Endothelial cell (in vitro differentiated cells): ENCODE data around the gene ANO6. TPM values are rescaled to one million over a fixed set of nuclear protein-coding genes. Genes with fewer than 3 reads are reported as not detected.

Source experiments
- DNase-seq: peaks from one replicate; pipeline ENCODE4 v3.0.0; 2021; ENCODE audit warnings: low spot score
- H3K27ac Mint-ChIP-seq: one replicate; pipeline ENCODE4 v1.8.0; 2021; ENCODE audit warnings: mixed read lengths, inconsistent platforms; ENCODE audit not compliant: unreplicated experiment
- H3K27me3 Mint-ChIP-seq: one replicate; pipeline ENCODE4 v1.8.0; 2021; ENCODE audit warnings: mild to moderate bottlenecking, moderate library complexity, mixed read lengths, inconsistent platforms; ENCODE audit not compliant: unreplicated experiment
- H3K36me3 Mint-ChIP-seq: one replicate; pipeline ENCODE4 v1.8.0; 2021; ENCODE audit warnings: mild to moderate bottlenecking, low read depth, mixed read lengths, inconsistent platforms; ENCODE audit not compliant: unreplicated experiment
- H3K4me1 Mint-ChIP-seq: one replicate; pipeline ENCODE4 v1.8.0; 2021; ENCODE audit warnings: mild to moderate bottlenecking, mixed read lengths, inconsistent platforms; ENCODE audit not compliant: unreplicated experiment
- H3K4me3 Mint-ChIP-seq: one replicate; pipeline ENCODE4 v1.8.0; 2021; ENCODE audit warnings: mild to moderate bottlenecking, mixed read lengths, inconsistent platforms; ENCODE audit not compliant: unreplicated experiment
- H3K9me3 Mint-ChIP-seq: one replicate; pipeline ENCODE4 v1.8.0; 2021; ENCODE audit warnings: mixed read lengths, inconsistent platforms; ENCODE audit not compliant: unreplicated experiment
- total RNA-seq: library from RNA; stranded (reverse); fragmentation: NEBNext Ultra II Directional; extraction: Animal tissue kit (Norgen Biotek cat#: 25700); gene quantifications from one replicate; pipeline ENCODE4 v1.2.1, GENCODE V29; 2021; ENCODE audit not compliant: unreplicated experiment
- TF ChIP-seq, protein P1 (sequence below): fragments of 200-600 bp; sonication (generic); IDR thresholded peaks from one replicate; pipeline ENCODE4 v1.5.0; 2021; ENCODE audit warnings: antibody characterized with exemption; ENCODE audit not compliant: unreplicated experiment

The ANO6 gene
- total RNA-seq, 1 donor from 2014 or later = 50.8 TPM

DNA sequence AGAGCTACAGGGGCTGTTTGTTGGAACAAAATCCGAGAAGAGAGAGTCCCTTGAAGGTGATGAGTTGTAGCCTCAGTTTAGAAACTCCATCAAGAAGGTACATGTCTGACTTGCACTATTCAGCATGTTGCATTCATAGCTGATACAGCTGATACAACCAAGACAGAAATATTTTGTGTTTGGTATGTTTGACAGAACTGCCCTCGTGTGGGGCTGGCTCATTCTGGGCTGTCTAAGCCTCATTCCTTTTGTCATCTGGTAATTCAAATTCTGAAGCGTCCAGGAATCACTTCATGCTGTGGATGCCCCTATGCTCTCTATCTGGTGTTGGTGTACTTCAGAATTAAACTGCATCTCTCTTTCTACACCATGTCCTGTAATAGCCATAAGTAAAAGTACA, 126.3 kb downstream of the ANO6 start:
- no peak for DNase-seq
- Mint-ChIP-seq H3K36me3 (peaks cover 14% of the 10 kb centered on the region), H3K4me1 (peaks cover 10% of the 10 kb centered on the region), H3K4me3 (no peak overlapping the region), H3K27ac (no peak overlapping the region), H3K27me3 (peaks cover 10% of the 10 kb centered on the region), H3K9me3 (no peaks in the 10 kb centered on the region)
- TF ChIP-seq, protein P1, sequence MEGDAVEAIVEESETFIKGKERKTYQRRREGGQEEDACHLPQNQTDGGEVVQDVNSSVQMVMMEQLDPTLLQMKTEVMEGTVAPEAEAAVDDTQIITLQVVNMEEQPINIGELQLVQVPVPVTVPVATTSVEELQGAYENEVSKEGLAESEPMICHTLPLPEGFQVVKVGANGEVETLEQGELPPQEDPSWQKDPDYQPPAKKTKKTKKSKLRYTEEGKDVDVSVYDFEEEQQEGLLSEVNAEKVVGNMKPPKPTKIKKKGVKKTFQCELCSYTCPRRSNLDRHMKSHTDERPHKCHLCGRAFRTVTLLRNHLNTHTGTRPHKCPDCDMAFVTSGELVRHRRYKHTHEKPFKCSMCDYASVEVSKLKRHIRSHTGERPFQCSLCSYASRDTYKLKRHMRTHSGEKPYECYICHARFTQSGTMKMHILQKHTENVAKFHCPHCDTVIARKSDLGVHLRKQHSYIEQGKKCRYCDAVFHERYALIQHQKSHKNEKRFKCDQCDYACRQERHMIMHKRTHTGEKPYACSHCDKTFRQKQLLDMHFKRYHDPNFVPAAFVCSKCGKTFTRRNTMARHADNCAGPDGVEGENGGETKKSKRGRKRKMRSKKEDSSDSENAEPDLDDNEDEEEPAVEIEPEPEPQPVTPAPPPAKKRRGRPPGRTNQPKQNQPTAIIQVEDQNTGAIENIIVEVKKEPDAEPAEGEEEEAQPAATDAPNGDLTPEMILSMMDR = no peak

DNA sequence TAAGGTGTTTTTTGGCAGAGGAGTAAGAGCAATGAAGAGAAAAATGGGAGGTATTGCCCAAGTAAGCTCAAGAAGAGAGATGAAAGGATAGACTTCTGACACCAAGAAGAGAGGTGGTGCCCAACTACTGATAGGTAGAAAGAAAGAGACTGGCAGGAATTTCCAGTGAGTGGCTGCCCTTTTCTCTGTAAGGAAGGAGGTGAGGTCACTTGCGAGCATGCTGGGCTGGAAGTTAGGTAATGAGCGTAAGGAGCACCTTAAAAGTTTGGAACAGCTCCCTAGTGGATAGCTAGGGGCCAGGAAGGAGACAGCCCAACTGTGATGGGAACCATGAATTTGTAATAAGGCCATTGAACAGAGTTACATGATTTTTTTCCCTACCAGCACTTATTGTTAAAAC, 127.0 kb downstream of the ANO6 start:
- Mint-ChIP-seq H3K4me1 (peaks cover 10% of the 10 kb centered on the region), H3K27ac (no peak overlapping the region), H3K4me3 (no peak overlapping the region), H3K27me3 (peaks cover 10% of the 10 kb centered on the region), H3K36me3 (peaks cover 14% of the 10 kb centered on the region), H3K9me3 (no peaks in the 10 kb centered on the region)
- no peak for DNase-seq
- TF ChIP-seq, protein P1 = no peak

- peaks cover 17% of the 10 kb centered on the region for H3K36me3 Mint-ChIP-seq
- no peaks in the 10 kb centered on the region for H3K9me3 Mint-ChIP-seq
- H3K4me3 Mint-ChIP-seq = no peak overlapping the region
- peaks cover 10% of the 10 kb centered on the region for H3K4me1 Mint-ChIP-seq
- DNase-seq = no peak
- H3K27me3 Mint-ChIP-seq = peaks cover 10% of the 10 kb centered on the region
- H3K27ac Mint-ChIP-seq = no peak overlapping the region
- TF ChIP-seq, protein P1 = no peak
These were observed 127.6 kb downstream of the ANO6 start for GRCh38 chr12:45343269-45344051.

GRCh38 chr12:45348311-45348710, 132.4 kb downstream of the ANO6 start:
- H3K27ac Mint-ChIP-seq = no peak overlapping the region
- H3K36me3 Mint-ChIP-seq = peaks cover 37% of the 10 kb centered on the region
- H3K4me3 Mint-ChIP-seq = no peak overlapping the region
- peaks cover 6% of the 10 kb centered on the region for H3K27me3 Mint-ChIP-seq
- H3K9me3 Mint-ChIP-seq = no peaks in the 10 kb centered on the region
- no peak for DNase-seq
- peaks cover 7% of the 10 kb centered on the region for H3K4me1 Mint-ChIP-seq
- TF ChIP-seq, protein P1 = no peak

DNA sequence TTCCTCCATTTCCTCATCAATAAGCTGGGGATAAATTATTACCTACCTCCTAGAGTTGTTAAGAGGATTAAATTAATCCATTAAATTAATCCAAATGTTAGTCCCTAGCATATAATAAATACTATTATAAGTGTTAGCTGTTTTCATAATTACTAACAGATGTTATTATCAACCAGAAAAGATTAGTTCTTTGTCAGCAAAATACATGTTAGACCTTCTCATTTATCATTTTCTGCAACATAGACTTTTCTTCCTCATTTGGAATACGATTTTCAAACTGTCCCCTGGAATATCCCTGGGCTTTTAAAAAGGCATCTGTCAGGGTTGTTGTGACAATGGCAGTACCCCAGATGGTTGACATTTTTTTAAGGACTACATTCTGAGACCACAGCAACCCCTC, 133.1 kb downstream of the ANO6 start:
- no peaks in the 10 kb centered on the region for H3K9me3 Mint-ChIP-seq
- TF ChIP-seq, protein P1 = no peak
- DNase-seq = no peak
- H3K4me1 Mint-ChIP-seq = peaks cover 14% of the 10 kb centered on the region
- H3K36me3 Mint-ChIP-seq = peaks cover 41% of the 10 kb centered on the region
- no peak overlapping the region for H3K4me3 Mint-ChIP-seq
- H3K27ac Mint-ChIP-seq = no peak overlapping the region
- H3K27me3 Mint-ChIP-seq = peaks cover 6% of the 10 kb centered on the region
